SK-N-SH (cell line): Measurements from ENCODE around the gene ARID2. TPM values are rescaled to one million over a fixed set of nuclear protein-coding genes. Genes with fewer than 3 reads are reported as not detected.

Experiments
- CTCF ChIA-PET: fragments of 300-600, 350-600 bp; formaldehyde crosslinking; extraction: SDS; loops from one replicate; lab custom pipeline; 2021; lab: Yijun Ruan, JAX
- POLR2A ChIA-PET: fragments of 350-600 bp; sonication (Branson Sonifier 250); formaldehyde crosslinking; extraction: SDS; loops from one replicate; lab custom pipeline; 2020; ENCODE audit warnings: antibody characterized with exemption, inconsistent platforms; lab: Yijun Ruan, JAX
- DNase-seq: peaks from one replicate; pipeline ENCODE4 v3.0.0; 2012
- H2AFZ ChIP-seq: fragments of 200-600 bp; sonication (generic); 2 replicates; pipeline ENCODE4 v1.8.1; 2016; ENCODE audit warnings: antibody characterized with exemption, mild to moderate bottlenecking, low read depth
- H3F3A ChIP-seq: fragments of 200-600 bp; sonication (generic); replicated peaks from 2 replicates; pipeline ENCODE3; 2016; ENCODE audit warnings: antibody characterized with exemption, mild to moderate bottlenecking; ENCODE audit not compliant: insufficient read depth
- H3K27ac ChIP-seq, 2 experiments: fragments of 200-500 bp in 1 of 2; fragments of 200-600 bp in 1 of 2; sonication (Bioruptor generic) in 1 of 2; sonication (generic), shearing (Covaris generic) in 1 of 2; 2 replicates each; pipeline versions ENCODE4 v1.5.1 to v1.6.1; 2014 to 2016; ENCODE audit warnings: low read depth in 2 of 2, inconsistent platforms in 1 of 2, low read length in 1 of 2, mild to moderate bottlenecking in 1 of 2, mixed read lengths in 1 of 2
- H3K27me3 ChIP-seq: fragments of 200-600 bp; sonication (generic), shearing (Covaris generic); 2 replicates; pipeline ENCODE4 v1.6.1; 2016; ENCODE audit warnings: mixed run types; ENCODE audit not compliant: insufficient read depth
- H3K36me3 ChIP-seq, 2 experiments: fragments of 200-500 bp in 1 of 2; fragments of 200-600 bp in 1 of 2; sonication (Bioruptor generic) in 1 of 2; sonication (generic) in 1 of 2; replicated peaks in 1 of 2; 2 replicates each; pipeline versions ENCODE3 to v1.5.1; 2014 to 2016; ENCODE audit warnings: low read length in 1 of 2, mild to moderate bottlenecking in 1 of 2; ENCODE audit not compliant: insufficient read depth in 2 of 2, control insufficient read depth in 1 of 2
- H3K4me1 ChIP-seq, 2 experiments: fragments of 200-500 bp in 1 of 2; fragments of 200-600 bp in 1 of 2; sonication (Bioruptor generic) in 1 of 2; sonication (generic), shearing (Covaris generic) in 1 of 2; 2 replicates each; pipeline versions ENCODE4 v1.5.1 to v1.6.1; 2014 to 2016; ENCODE audit warnings: low read depth in 1 of 2, low read length in 1 of 2, mixed run types in 1 of 2; ENCODE audit not compliant: insufficient read depth in 2 of 2, control insufficient read depth in 1 of 2
- H3K4me2 ChIP-seq: fragments of 200-600 bp; sonication (generic), shearing (Covaris generic); 2 replicates; pipeline ENCODE4 v1.6.1; 2017; ENCODE audit warnings: mixed run types
- H3K4me3 ChIP-seq, 2 experiments: fragments of 200-500 bp in 1 of 2; fragments of 200-600 bp in 1 of 2; sonication (Bioruptor generic) in 1 of 2; sonication (generic), shearing (Covaris generic) in 1 of 2; 2 replicates each; pipeline versions ENCODE4 v1.5.1 to v1.8.1; 2014 to 2016; ENCODE audit warnings: low read depth in 2 of 2, inconsistent platforms in 1 of 2, low read length in 1 of 2, mild to moderate bottlenecking in 1 of 2, mixed read lengths in 1 of 2, moderate library complexity in 1 of 2
- H3K79me2 ChIP-seq: fragments of 200-600 bp; sonication (generic); 2 replicates; pipeline ENCODE4 v1.8.1; 2017; ENCODE audit warnings: mild to moderate bottlenecking; ENCODE audit not compliant: insufficient read depth
- H3K9ac ChIP-seq: fragments of 200-600 bp; sonication (generic); 2 replicates; pipeline ENCODE4 v1.6.1; 2017; ENCODE audit warnings: mixed run types
- H3K9me2 ChIP-seq: fragments of 200-600 bp; sonication (generic); 2 replicates; pipeline ENCODE4 v1.6.1; 2017; ENCODE audit warnings: mixed run types
- H3K9me3 ChIP-seq: fragments of 200-600 bp; sonication (generic); 2 replicates; pipeline ENCODE4 v1.6.1; 2017; ENCODE audit warnings: mixed run types, mild to moderate bottlenecking, moderate library complexity
- H4K20me1 ChIP-seq: fragments of 200-600 bp; sonication (generic); 2 replicates; pipeline ENCODE4 v1.6.1; 2017; ENCODE audit warnings: mild to moderate bottlenecking, mixed run types; ENCODE audit not compliant: insufficient read depth
- CTCF ChIP-seq: fragments of 200-600 bp; sonication (generic); IDR thresholded peaks from 2 replicates; pipeline ENCODE4 v1.6.1; 2017; ENCODE audit warnings: antibody characterized with exemption, mild to moderate bottlenecking, moderate library complexity
- EZH2phosphoT487 ChIP-seq: fragments of 200-600 bp; sonication (generic); IDR thresholded peaks from 2 replicates; pipeline ENCODE4 v1.6.1; 2017; ENCODE audit warnings: low read depth, mixed run types, mild to moderate bottlenecking, antibody characterized with exemption, moderate library complexity, borderline replicate concordance
- MXI1 ChIP-seq: IDR thresholded peaks from 2 replicates; pipeline ENCODE4 v1.6.1; 2012; ENCODE audit warnings: mild to moderate bottlenecking, low read depth, low read length, improper control_type of control experiment
- PBX3 ChIP-seq: IDR thresholded peaks from 2 replicates; pipeline ENCODE4; 2012
- RAD21 ChIP-seq: IDR thresholded peaks from 2 replicates; pipeline ENCODE4 v1.6.1; 2012; ENCODE audit warnings: mild to moderate bottlenecking, low read length
- REST ChIP-seq: IDR thresholded peaks from 2 replicates; pipeline ENCODE4 v1.6.1; 2012; ENCODE audit warnings: mild to moderate bottlenecking, low read depth, low read length, moderate library complexity
- RFX5 ChIP-seq: IDR thresholded peaks from 2 replicates; pipeline ENCODE4 v1.6.1; 2012; ENCODE audit warnings: mild to moderate bottlenecking, improper control_type of control experiment, low read length
- SIN3A ChIP-seq: IDR thresholded peaks from 2 replicates; pipeline ENCODE4 v1.6.1; 2012; ENCODE audit warnings: low read depth, mild to moderate bottlenecking, low read length, moderate library complexity, borderline replicate concordance
- WGBS: methylation state at CpG from one replicate; pipeline ENCODE4 v1.1.6; 2017; ENCODE audit warnings: low lambda C conversion rate; 5-methylcytosine and 5-hydroxymethylcytosine counted together
- polyA plus RNA-seq, 3 experiments: library from polyadenylated mRNA; depleted of rRNA; stranded (reverse); fragments of >200 nt; gene quantifications; 2 replicates each; pipeline ENCODE4 v1.2.3, GENCODE V29; 2012
- TF ChIP-seq, protein P1 (sequence below): fragments of 150-350 bp; IDR thresholded peaks from 2 replicates; pipeline ENCODE4 v1.6.1; 2016; ENCODE audit warnings: mild to moderate bottlenecking, low read depth, low read length

The ARID2 gene
- polyA plus RNA-seq, 1 of the 3 experiments (the other 2 are of a cell fraction) = 5.9 TPM

DNA sequence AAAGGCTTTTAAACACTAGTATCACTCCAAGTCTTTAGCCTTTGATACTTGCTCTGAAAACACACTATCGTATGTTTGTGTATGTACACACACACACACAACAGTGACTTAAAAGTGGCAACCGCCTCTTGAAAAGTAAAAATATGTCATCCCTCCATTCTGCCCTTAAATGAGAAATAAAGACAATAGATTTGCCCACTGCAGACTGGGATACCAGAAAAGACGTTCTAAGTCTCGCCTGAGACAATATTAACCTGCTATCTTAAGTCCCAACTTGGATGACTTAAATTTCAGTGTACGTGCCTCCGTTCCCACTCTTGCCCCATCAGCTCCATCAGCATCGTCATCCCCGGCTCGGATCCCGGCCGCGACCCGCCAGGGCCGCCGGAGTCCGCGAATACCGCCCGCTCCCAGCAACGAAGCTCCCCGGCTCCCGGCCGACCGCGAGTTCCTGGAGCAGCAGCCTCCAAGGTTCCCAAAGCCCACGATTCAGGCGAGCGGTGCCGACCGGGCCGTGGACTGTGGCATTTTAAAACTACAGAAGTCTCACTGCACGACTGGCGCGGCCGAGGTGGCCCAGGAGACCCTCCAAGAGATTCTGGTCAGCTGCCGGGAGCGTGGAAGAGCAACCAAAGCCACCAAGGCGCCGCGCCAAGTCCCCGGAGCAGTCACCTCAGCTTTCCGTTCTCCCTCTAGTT lies 2.8 kb upstream of the ARID2 start:
- Histone ChIP-seq H3K9me3 (no peaks in the 10 kb centered on the region), H3K27me3 (no peaks in the 10 kb centered on the region), H3K4me3 (peak overlapping the region; percentile 90 to 93), H3K9ac (peak overlapping the region; percentile 97), H4K20me1 (peaks cover 11% of the 10 kb centered on the region), H2AFZ (peak overlapping the region; percentile 96), H3K4me1 (peaks cover 2 to 10% of the 10 kb centered on the region in 2 experiments; a peak in 3 of 4 replicates), H3K4me2 (peak overlapping the region; percentile 86), H3K36me3 (no peaks in the 10 kb centered on the region), H3K27ac (peak overlapping the region; percentile 94 to 99), H3K9me2 (no peaks in the 10 kb centered on the region), H3F3A (peaks cover 35% of the 10 kb centered on the region), H3K79me2 (peaks cover 58% of the 10 kb centered on the region)
- TF ChIP-seq REST (no peak), RAD21 (no peak), CTCF (0 out of 2 replicates have a peak, but pooled peaks have one; percentile 2), EZH2phosphoT487 (no peak), MXI1 (no peak), PBX3 (no peak), RFX5 (no peak), SIN3A (no peak)
- TF ChIP-seq, protein P1, sequence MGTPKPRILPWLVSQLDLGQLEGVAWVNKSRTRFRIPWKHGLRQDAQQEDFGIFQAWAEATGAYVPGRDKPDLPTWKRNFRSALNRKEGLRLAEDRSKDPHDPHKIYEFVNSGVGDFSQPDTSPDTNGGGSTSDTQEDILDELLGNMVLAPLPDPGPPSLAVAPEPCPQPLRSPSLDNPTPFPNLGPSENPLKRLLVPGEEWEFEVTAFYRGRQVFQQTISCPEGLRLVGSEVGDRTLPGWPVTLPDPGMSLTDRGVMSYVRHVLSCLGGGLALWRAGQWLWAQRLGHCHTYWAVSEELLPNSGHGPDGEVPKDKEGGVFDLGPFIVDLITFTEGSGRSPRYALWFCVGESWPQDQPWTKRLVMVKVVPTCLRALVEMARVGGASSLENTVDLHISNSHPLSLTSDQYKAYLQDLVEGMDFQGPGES = no peak
- WGBS = 1% methylated on average over 30 of the region's 42 CpGs
- ChIA-PET POLR2A (interaction anchor here (1.1 to 2.7 kb wide), 2 partner anchors 13 to 511 kb away, joined by 3 to 8 read pairs; partner anchors contain the start of gene ANO6), CTCF (interaction anchor here (0.6 to 9.2 kb wide), 23 partner anchors 11 to 595 kb away, joined by 3 to 70 read pairs (median 5); partner anchors contain the start of genes ANO6 and SCAF11)
- DNase-seq = peak; percentile 55
